Spleen (tissue), 11 donors: ENCODE data around the gene ZNF436. TPM values are rescaled to one million over a fixed set of nuclear protein-coding genes. Genes with fewer than 3 reads are reported as not detected.
A peak's percentile ranks its signal among the peaks of the same experiment; 100 is the strongest.

Experiments used
- DNase-seq: peaks from one replicate; pipeline ENCODE4 v3.0.0-alpha.2; 2020
- H3K27ac ChIP-seq, 8 donors: fragments of 200-600 bp; sonication (generic) in 7 of 8; 1 replicate in 4 of 8; 2 replicates in 4 of 8; pipeline versions ENCODE4 v1.5.0 to v1.8.0; 2016 to 2021; ENCODE audit warnings: inconsistent platforms in 4 of 8, mild to moderate bottlenecking in 4 of 8, moderate library complexity in 1 of 8
- H3K27me3 ChIP-seq, 7 donors: fragments of 200-600 bp; sonication (generic) in 6 of 7; replicated peaks in 1 of 7; 1 replicate in 4 of 7; 2 replicates in 3 of 7; pipeline versions ENCODE4 v1.5.0 to v1.8.0; 2016 to 2021; ENCODE audit warnings: inconsistent platforms in 3 of 7, mild to moderate bottlenecking in 1 of 7
- H3K36me3 ChIP-seq, 6 donors: fragments of 200-600 bp; sonication (generic) in 5 of 6; 1 replicate in 4 of 6; 2 replicates in 2 of 6; pipeline versions ENCODE4 v1.5.0 to v1.8.0; 2016 to 2021; ENCODE audit warnings: inconsistent platforms in 2 of 6
- H3K4me1 ChIP-seq, 6 donors: fragments of 200-600 bp; sonication (generic) in 5 of 6; 1 replicate in 3 of 6; 2 replicates in 3 of 6; pipeline versions ENCODE4 v1.5.0 to v1.8.0; 2016 to 2021; ENCODE audit warnings: inconsistent platforms in 3 of 6
- H3K4me3 ChIP-seq, 8 donors: fragments of 200-600 bp; sonication (generic) in 7 of 8; 1 replicate in 4 of 8; 2 replicates in 4 of 8; pipeline versions ENCODE4 v1.5.0 to v1.8.0; 2016 to 2021; ENCODE audit warnings: inconsistent platforms in 4 of 8, mild to moderate bottlenecking in 4 of 8, moderate library complexity in 2 of 8
- H3K9me3 ChIP-seq, 8 donors: fragments of 200-600 bp; sonication (generic) in 7 of 8; 1 replicate in 4 of 8; 2 replicates in 4 of 8; pipeline versions ENCODE4 v1.5.0 to v1.8.0; 2016 to 2021; ENCODE audit warnings: inconsistent platforms in 4 of 8
- CTCF ChIP-seq, 11 experiments: fragments of 200-600 bp in 7 of 11; fragments of 450-650 bp in 4 of 11; sonication (generic) in 4 of 11; IDR thresholded peaks in 8 of 11; conservative IDR thresholded peaks in 3 of 11; 1 replicate in 7 of 11; 2 replicates in 4 of 11; pipeline versions ENCODE4 v1.4.0 to v1.8.0; 2016 to 2021; ENCODE audit warnings: antibody characterized with exemption in 11 of 11, inconsistent platforms in 4 of 11, mild to moderate bottlenecking in 1 of 11
- POLR2A ChIP-seq, 3 donors: fragments of 450-650 bp; IDR thresholded peaks; one replicate each; pipeline ENCODE4 v1.5.1; 2017; ENCODE audit warnings: antibody characterized with exemption in 3 of 3, mild to moderate bottlenecking in 1 of 3
- POLR2AphosphoS5 ChIP-seq, 3 donors: sonication (generic); formaldehyde crosslinking; IDR thresholded peaks; one replicate each; pipeline ENCODE4 v1.5.1; 2017; ENCODE audit warnings: antibody characterized with exemption in 3 of 3
- WGBS, 5 donors: extraction: QIAGEN DNeasy Blood & Tissue Kit in 3 of 5; methylation state at CpG; one replicate each; pipeline versions ENCODE4 v1.1.5 to v1.1.7; 2013 to 2018; 5-methylcytosine and 5-hydroxymethylcytosine counted together
- intact Hi-C: fragments of 100-400 bp; cut with DNase I; formaldehyde crosslinking; loops from one replicate; pipeline ENCODE4 v1.15.0; 2023; ENCODE audit warnings: low total_unique reads
- polyA plus RNA-seq, 3 donors: library from polyadenylated mRNA; stranded (reverse); fragments of 200-250 nt; gene quantifications; one replicate each; pipeline ENCODE4 v1.2.1, GENCODE V29; 2013
- total RNA-seq, 7 donors: library from RNA; depleted of rRNA in 3 of 7; stranded (reverse); fragments of >200 nt in 3 of 7; fragmentation: NEBNext Ultra II Directional in 4 of 7; extraction: Animal tissue kit (Norgen Biotek cat#: 25700) in 4 of 7; gene quantifications; one replicate each; pipeline versions ENCODE4 v1.1.0 to v1.2.1, GENCODE V29; 2016 to 2021
- donor health status: healthy with polysubstance abuse.
- donor health status: DM: no; HTN: no; CAD: no; lungs with moderate emphysema.
- donor health status: DM: no; HTN: no; CAD: no.
- donor health status: Bipolar disorder and iron deficiency.
- donor health status: healthy.
- donor health status: DM: no; HTN: no; CAD: no.
- donor health status: DM: yes; HTN: yes; CAD: no.

Gene ZNF436
- total and polyA plus RNA-seq, 10 donors = 2.8 to 32.1 (median 18.5) TPM

- no peak for DNase-seq
- Histone ChIP-seq H3K27me3 (no peaks in the 10 kb centered on the region), H3K36me3 (no peaks in the 10 kb centered on the region), H3K4me1 (peaks cover 17 to 47% (median 35%) of the 10 kb centered on the region in 6 donors), H3K27ac (peak overlapping the region in 3 of 8 donors; percentile 3 to 99 (median 97)), H3K9me3 (no peaks in the 10 kb centered on the region), H3K4me3 (no peak overlapping the region)
- intact Hi-C loops = no loop called here
- TF ChIP-seq CTCF (IDR thresholded peaks at IDR 0.05 in 8 of 11, conservative IDR thresholded peaks at IDR 0.05 in 3 of 11) (no peak), POLR2AphosphoS5 (IDR thresholded peaks at IDR 0.05) (no peak), POLR2A (IDR thresholded peaks at IDR 0.05) (no peak)
- WGBS, 5 donors = 79 to 88% (median 83%) methylated on average over 13 of the region's 13 CpGs
These were observed 2.6 kb upstream of the ZNF436 start for GRCh38 chr1:23371987-23372880.

GRCh38 chr1:23370709-23371584 is 1.3 kb upstream of the ZNF436 start:
- no peak for DNase-seq
- TF ChIP-seq POLR2A (IDR thresholded peaks at IDR 0.05) (no peak), POLR2AphosphoS5 (IDR thresholded peaks at IDR 0.05) (peak in 2 of 3 donors; percentile 45 to 56), CTCF (IDR thresholded peaks at IDR 0.05 in 8 of 11, conservative IDR thresholded peaks at IDR 0.05 in 3 of 11) (peak in 1 of 11 experiments; percentile 12)
- H3K27me3 ChIP-seq = no peaks in the 10 kb centered on the region
- H3K9me3 ChIP-seq = no peaks in the 10 kb centered on the region
- intact Hi-C loops = no loop called here
- H3K27ac ChIP-seq = peak overlapping the region; percentile 87 to 99 (median 96)
- H3K4me3 ChIP-seq = peak overlapping the region in 3 of 8 donors; percentile 7 to 92 (median 83)
- peaks cover 0 to 10% (median 4%) of the 10 kb centered on the region in 6 donors for H3K36me3 ChIP-seq
- WGBS, 5 donors = 45 to 66% (median 56%) methylated on average over 13 of the region's 13 CpGs
- H3K4me1 ChIP-seq = peaks cover 17 to 55% (median 44%) of the 10 kb centered on the region in 6 donors

GRCh38 chr1:23370330-23370708 is 683 bp upstream of the ZNF436 start:
- peaks cover 0 to 16% (median 10%) of the 10 kb centered on the region in 6 donors for H3K36me3 ChIP-seq
- TF ChIP-seq POLR2AphosphoS5 (IDR thresholded peaks at IDR 0.05) (no peak), CTCF (IDR thresholded peaks at IDR 0.05 in 8 of 11, conservative IDR thresholded peaks at IDR 0.05 in 3 of 11) (no peak), POLR2A (IDR thresholded peaks at IDR 0.05) (no peak)
- peak overlapping the region in 5 of 8 donors; percentile 70 to 92 (median 75) for H3K4me3 ChIP-seq
- H3K27me3 ChIP-seq = no peaks in the 10 kb centered on the region
- intact Hi-C loops = no loop called here
- peaks cover 17 to 61% (median 46%) of the 10 kb centered on the region in 6 donors for H3K4me1 ChIP-seq
- DNase-seq = no peak
- peak overlapping the region; percentile 87 to 99 (median 96) for H3K27ac ChIP-seq
- H3K9me3 ChIP-seq = peaks cover 0 to 4% (median 0%) of the 10 kb centered on the region in 8 donors
- 64 to 79% (median 73%) methylated on average over 5 of the region's 5 CpGs for WGBS, 5 donors
